RPMI8226 (cell line): ENCODE data around the gene C11orf65.
A peak's percentile ranks its signal among the peaks of the same experiment; 100 is the strongest.

Experiments
- DNase-seq: peaks from one replicate; pipeline ENCODE4 v3.0.0-alpha.2; 2015

C11orf65 gene

GRCh38 chr11:108467091-108467823 is at the start of gene C11orf65:
C11orf65 (minus strand) TSS chr11:108467529; CDS start chr11:108461559, 5,970 bp downstream.
- peak; percentile 98 for DNase-seq

GRCh38 chr11:108516125-108516524 is 48.8 kb upstream of the C11orf65 start:
- DNase-seq, result no peak

GRCh38 chr11:108512708-108513107 is 45.4 kb upstream of the C11orf65 start:
- no peak for DNase-seq

- no peak for DNase-seq
Measured at GRCh38 chr11:108511851-108512474, 44.6 kb upstream of the C11orf65 start.

- no peak for DNase-seq
Measured at GRCh38 chr11:108508653-108509593, 41.6 kb upstream of the C11orf65 start.

GRCh38 chr11:108501396-108501795 is 34.1 kb upstream of the C11orf65 start:
- DNase-seq, result no peak

DNA sequence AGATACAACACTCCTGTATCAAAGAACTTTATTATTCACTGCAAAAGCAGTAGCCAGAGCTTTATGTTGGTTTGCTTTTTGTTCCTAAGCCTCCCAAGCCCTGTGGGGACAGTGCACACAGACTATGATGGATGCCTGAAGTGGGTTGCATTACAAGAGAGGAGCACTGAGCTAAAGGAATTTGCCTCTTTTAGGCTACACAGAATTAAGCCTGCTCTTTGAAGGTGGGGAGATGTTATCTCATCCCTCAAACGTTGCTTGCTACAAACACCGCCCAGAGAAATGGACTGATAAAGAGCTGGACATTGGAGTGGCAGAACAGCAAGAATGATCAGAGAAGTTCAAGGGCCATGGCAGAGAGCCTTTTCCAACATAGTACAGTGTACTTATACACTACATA is 33.4 kb upstream of the C11orf65 start:
- no peak for DNase-seq

- DNase-seq, result no peak
Measured at GRCh38 chr11:108500169-108500568, 32.8 kb upstream of the C11orf65 start.

GRCh38 chr11:108498816-108499408 is 31.6 kb upstream of the C11orf65 start:
- DNase-seq, result no peak

- no peak for DNase-seq
Measured at GRCh38 chr11:108498046-108498815, 30.9 kb upstream of the C11orf65 start, which contains the start of gene POGLUT3. POGLUT3 (minus strand) TSS chr11:108498384; CDS start chr11:108498366, 18 bp downstream.

GRCh38 chr11:108497317-108498045 is 30.2 kb upstream of the C11orf65 start:
- DNase-seq, result peak; percentile 34

GRCh38 chr11:108496643-108497256 is 29.4 kb upstream of the C11orf65 start:
- DNase-seq, result no peak

DNA sequence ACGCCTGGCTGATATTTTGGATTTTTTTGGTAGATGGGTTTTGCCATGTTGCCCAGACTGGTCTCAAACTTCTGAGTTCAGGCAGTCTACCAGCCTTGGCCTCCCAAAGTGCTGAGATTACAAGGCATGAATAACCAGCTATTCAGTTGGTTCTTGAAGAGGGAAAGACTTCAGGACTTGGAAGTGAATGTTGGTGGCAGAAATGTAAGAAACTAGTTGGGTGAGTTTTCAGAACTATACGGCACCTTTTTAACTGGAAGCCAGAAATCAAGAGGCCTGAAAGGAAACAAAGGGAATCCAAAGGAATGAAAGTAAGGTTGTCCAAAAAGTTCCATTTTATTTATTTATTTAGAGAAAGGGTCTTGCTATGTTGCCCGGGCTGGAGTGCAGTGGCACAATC is 28.0 kb upstream of the C11orf65 start:
- no peak for DNase-seq

DNA sequence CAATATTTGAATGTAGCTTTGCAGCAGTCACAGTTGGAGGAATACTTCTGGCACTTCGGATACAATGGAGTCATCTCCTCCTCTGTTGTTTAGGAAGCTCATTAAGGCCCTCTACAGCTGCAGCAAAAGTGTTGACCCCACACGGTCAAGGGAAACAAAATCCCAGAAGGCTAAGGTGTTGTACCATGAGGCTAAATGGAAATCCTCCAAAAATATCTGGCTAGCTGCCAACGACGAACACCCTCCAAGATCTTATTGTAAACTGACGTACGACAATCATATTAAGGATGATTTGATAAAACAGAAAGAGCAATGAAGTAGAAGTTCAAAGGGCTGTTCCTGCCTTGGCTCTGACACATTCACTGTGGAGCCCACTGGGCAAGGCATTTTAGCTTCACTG is 26.9 kb upstream of the C11orf65 start:
- no peak for DNase-seq

- DNase-seq, result no peak
Measured at GRCh38 chr11:108491936-108492335, 24.6 kb upstream of the C11orf65 start.

- DNase-seq, result no peak
Measured at GRCh38 chr11:108486828-108487227, 19.5 kb upstream of the C11orf65 start.

DNA sequence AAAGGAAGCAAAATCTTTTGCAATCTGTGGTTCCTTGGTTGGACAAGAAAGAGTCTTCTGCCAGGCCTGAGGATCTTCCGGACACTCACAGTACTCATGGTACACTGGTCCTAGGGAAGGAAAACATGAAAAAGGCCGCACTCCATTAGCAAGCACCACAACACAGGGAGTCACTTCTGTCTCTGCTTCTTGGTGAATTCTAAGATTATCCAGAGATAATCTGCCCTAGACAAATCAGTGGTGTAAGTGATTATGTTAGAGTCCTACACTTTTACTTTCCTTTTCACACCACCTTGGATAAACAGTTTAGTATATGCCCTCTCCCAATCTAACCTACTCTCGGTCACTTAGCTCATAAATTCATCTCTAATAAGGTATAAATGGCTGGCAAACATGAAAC is 19.0 kb upstream of the C11orf65 start:
- DNase-seq, result no peak

DNA sequence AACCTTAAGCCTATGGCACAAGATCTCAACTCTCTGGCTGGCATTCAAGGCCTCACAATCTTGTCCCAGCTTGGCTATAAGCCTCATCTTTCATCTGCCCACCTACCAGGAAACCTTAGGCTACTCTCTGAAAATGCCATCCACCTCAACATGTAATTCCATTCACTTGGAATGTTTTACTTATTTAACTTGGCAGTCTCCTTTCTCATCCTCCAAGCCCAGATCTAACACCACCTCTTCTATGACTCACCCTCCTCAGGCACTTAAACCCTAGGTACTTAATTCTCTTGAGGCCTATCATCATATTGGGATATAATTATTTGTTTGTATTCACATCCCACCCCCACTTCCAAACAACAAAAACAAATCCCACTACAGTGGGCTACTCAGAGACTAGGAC is 15.8 kb upstream of the C11orf65 start:
- no peak for DNase-seq

DNA sequence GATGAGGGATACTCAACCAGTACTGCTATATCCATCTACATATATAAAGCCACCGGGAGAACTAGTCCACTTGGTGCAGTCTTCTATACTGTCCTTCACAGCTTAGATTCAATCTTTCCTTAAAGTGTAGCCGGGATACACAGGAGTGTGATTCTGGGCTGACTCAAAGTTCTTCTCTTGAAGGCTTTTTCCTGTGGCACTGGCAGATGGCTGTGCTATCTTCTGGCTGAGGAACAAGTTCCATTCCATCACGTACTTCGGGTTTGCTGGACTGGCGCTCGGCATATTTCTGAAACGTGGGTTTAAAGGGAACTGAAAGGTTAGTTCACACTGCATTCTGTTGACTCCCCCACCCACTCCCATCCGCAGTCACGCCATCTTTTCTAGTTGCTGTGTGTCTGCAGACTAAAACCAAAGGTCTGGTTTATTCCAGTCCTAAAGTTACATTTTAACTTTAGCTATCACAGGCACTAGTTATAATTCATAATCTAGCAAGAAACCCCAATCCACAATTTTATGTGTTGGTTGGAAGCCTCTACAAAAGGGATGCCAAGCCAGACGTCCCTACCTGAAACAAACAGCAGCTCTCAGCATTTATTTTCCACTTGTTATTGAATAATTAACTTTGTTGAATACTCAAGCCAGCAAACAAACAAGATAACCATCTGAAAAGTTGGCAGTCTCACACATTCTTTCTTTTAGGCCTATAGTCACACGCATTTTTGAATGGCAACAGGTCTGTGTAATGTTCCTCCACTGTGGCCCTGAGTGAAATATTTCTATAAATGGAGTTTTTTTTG is 7.5 kb upstream of the C11orf65 start:
- DNase-seq, result peak; percentile 13

GRCh38 chr11:108472681-108473080 is 5.4 kb upstream of the C11orf65 start:
- DNase-seq, result no peak
